ENCODE data around the gene NBAS.
"Not testable (repeated sequence)": the region's sequence is repeated elsewhere in the genome, so short reads cannot be mapped to it uniquely, and the experiment has no call there.

The NBAS gene

GRCh38 chr2:15460112-15460620 lies 101.0 kb downstream of the NBAS start:
- DNase-seq (ENCODE audit: low read depth), result no peak

GRCh38 chr2:15458277-15458676 lies 102.9 kb downstream of the NBAS start:
- no peak for DNase-seq (ENCODE audit: low read depth)

- DNase-seq (ENCODE audit: low read depth), result no peak
Measured at GRCh38 chr2:15457868-15458267, 103.3 kb downstream of the NBAS start.

- no peak for DNase-seq (ENCODE audit: low read depth)
Measured at GRCh38 chr2:15456352-15456751, 104.8 kb downstream of the NBAS start.

- no peak for DNase-seq (ENCODE audit: low read depth)
Measured at GRCh38 chr2:15450808-15451207, 110.3 kb downstream of the NBAS start.

- DNase-seq (ENCODE audit: low read depth), result no peak
Measured at GRCh38 chr2:15449556-15450236, 111.4 kb downstream of the NBAS start.

GRCh38 chr2:15448250-15448839 lies 112.8 kb downstream of the NBAS start:
- DNase-seq (ENCODE audit: low read depth), result no peak

- DNase-seq (ENCODE audit: low read depth), result no peak
Measured at GRCh38 chr2:15447381-15447780, 113.8 kb downstream of the NBAS start.

GRCh38 chr2:15446961-15447360 lies 114.2 kb downstream of the NBAS start:
- DNase-seq (ENCODE audit: low read depth), result no peak

GRCh38 chr2:15445891-15446562 lies 115.1 kb downstream of the NBAS start:
- no peak for DNase-seq (ENCODE audit: low read depth)

GRCh38 chr2:15439768-15440524 lies 121.2 kb downstream of the NBAS start:
- DNase-seq (ENCODE audit: low read depth), result not testable (repeated sequence)

GRCh38 chr2:15439366-15439765 lies 121.8 kb downstream of the NBAS start:
- DNase-seq (ENCODE audit: low read depth), result not testable (repeated sequence)

GRCh38 chr2:15436195-15436594 lies 124.9 kb downstream of the NBAS start:
- DNase-seq (ENCODE audit: low read depth), result no peak

GRCh38 chr2:15435474-15435873 lies 125.7 kb downstream of the NBAS start:
- no peak for DNase-seq (ENCODE audit: low read depth)

GRCh38 chr2:15432642-15433256 lies 128.4 kb downstream of the NBAS start:
- no peak for DNase-seq (ENCODE audit: low read depth)

- no peak for DNase-seq (ENCODE audit: low read depth)
Measured at GRCh38 chr2:15429032-15429431, 132.1 kb downstream of the NBAS start.

GRCh38 chr2:15427987-15428386 lies 133.1 kb downstream of the NBAS start:
- no peak for DNase-seq (ENCODE audit: low read depth)

GRCh38 chr2:15426606-15427005 lies 134.5 kb downstream of the NBAS start:
- no peak for DNase-seq (ENCODE audit: low read depth)

GRCh38 chr2:15425712-15426111 lies 135.4 kb downstream of the NBAS start:
- no peak for DNase-seq (ENCODE audit: low read depth)

- no peak for DNase-seq (ENCODE audit: low read depth)
Measured at GRCh38 chr2:15421753-15422152, 139.4 kb downstream of the NBAS start.

GRCh38 chr2:15415748-15416147 lies 145.4 kb downstream of the NBAS start:
- no peak for DNase-seq (ENCODE audit: low read depth)

GRCh38 chr2:15412779-15413178 lies 148.4 kb downstream of the NBAS start:
- DNase-seq (ENCODE audit: low read depth), result no peak
